GM21360 (cell line): ENCODE measurements around the gene FILIP1.

Experiments used
- ATAC-seq: cut with Tn5 transposase; IDR thresholded peaks from one replicate; pipeline ENCODE4 v1.9.1; 2021; ENCODE audit warnings: mild to moderate bottlenecking, moderate library complexity; ENCODE audit not compliant: unreplicated experiment

The FILIP1 gene

GRCh38 chr6:75278474-75279077 is 215.0 kb downstream of the FILIP1 start:
- no peak for ATAC-seq

DNA sequence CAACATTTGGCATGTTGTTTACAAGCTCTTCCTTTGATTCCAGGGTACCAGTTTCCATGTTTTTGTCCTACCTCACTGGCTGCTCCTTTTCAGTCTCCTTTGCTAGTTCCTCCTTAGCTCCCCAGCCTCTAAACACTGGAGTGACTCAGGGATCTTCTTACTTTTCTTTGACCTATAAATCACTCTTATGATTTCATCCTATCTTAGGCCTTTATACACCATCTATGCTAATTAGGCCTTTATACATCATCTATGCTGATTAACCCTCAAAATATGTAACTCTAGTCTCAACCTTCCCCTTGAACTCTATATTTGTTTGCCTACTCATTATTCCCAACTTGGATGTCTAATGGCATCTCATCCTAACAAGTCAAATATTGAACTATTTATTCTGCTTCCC is 218.5 kb downstream of the FILIP1 start:
- no peak for ATAC-seq

- ATAC-seq: no peak
These were observed 220.6 kb downstream of the FILIP1 start for GRCh38 chr6:75273009-75273408.

DNA sequence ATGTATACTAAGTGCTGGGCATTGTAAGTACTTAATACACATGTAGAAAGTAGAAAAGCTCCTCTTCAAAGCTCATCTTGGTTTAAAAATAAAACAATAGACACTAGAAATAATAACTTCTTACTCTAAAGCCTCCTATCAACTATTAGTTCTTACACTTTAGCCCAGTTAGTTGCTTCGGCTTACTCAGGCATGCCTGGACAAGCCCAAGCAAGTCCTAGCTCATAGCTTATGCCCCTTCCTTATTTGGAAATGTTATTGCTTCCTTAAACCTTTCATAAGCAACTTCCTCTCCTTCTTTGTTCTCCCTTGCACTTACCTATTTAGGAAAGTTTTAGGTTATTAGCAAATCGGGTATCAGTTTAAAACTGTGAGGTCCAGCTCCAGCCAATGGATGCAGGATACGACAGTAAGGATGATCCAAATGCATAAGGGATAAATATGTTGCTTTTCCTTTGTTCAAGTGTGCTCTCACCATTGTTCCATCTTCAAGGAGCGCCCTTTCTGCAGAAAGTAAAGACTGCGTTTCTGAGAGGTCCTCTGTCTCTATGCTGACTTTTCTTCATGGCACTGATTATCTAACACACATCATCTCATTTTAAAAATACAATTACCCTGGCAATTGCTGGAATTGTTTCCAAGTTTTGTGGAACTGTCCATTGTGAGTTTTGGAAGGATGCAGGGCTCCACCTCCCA is 221.3 kb downstream of the FILIP1 start:
- ATAC-seq: no peak

- ATAC-seq: no peak
These were observed 224.6 kb downstream of the FILIP1 start for GRCh38 chr6:75268988-75269354.

DNA sequence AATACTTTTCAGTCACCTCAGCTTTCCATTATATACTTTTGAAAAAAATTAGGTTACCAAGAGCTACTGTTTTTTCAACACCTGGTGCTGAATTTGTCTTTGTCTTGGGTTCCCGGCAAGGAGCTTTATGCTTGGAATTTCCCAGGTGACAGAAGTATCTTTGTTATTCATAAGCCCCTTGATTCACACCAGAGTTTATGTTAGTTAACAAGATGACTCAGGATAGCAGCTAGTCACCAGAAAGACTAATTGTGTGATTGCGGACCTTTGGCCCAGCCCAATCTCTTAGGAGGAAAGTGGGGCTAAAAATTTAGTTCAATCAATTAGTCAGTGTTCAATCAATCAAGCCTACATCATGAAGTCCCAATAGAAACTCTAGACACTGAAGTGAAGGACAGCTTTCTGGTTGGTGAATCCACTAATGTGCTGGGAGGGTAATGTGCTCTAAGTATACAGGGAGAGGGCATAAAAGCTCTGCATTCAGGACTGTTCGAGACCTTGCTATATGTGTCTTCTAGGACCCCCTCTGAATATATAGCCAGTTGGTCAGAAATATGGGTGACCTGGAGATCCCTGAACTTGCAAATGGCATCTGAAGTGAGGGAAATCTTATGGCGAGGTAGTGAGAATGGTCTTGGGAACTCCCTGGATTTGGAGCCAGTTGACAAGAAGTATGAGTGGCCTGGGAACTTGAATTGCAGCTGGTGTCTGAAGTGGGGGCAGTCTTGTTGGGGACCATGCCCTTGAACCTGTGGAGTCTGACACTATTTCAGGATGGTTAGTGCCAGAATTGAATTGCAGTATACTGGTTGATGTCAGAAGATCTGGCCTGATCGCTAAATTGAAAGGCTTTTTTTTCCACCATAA is 225.2 kb downstream of the FILIP1 start:
- ATAC-seq: no peak

DNA sequence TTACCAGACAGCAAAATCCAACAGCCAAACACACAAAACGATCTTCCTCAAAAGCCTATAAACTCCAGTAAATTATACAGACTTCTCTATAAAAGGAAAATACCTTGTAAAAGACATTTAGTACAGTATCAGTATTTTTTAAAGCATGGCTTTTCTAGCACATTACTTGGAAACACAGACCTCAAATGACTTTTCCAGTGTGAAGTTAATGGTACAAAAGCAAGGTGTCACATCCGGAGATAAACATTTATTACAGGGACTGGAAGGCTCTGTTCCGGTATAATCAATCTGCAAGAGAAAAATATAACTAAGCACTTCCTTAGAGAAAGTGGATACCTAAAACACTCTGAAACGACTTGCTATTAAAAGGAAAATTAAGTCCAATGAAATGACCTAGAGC is 226.1 kb downstream of the FILIP1 start:
- no peak for ATAC-seq

DNA sequence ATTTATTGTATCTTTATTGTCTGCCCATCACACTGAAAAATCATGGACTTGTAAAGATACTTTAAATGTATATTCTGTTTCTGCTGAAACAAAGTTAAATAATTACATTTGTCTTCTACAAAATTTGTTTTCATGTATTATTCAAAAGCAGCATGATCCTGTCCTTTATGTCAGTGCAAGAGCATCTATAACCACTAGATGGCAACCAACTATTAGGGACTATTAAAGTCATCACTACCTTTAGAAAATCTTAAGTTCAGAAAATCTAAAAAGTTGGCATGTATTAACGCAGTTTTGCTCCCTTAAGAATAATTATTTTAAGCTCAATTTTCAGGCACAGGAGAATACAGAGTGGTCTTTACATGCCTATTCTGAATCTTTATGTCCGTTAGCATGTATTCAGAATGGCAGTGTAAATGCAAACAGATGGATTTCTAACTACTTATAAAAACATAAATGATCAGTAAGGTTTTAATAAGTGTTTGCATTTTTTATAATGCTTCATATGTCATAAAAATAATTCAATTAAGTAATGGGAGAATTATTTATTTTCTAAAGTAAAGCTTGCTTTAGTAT is 226.8 kb downstream of the FILIP1 start:
- peak; percentile 75 for ATAC-seq

- ATAC-seq: no peak
These were observed 230.2 kb downstream of the FILIP1 start for GRCh38 chr6:75263401-75263750.

DNA sequence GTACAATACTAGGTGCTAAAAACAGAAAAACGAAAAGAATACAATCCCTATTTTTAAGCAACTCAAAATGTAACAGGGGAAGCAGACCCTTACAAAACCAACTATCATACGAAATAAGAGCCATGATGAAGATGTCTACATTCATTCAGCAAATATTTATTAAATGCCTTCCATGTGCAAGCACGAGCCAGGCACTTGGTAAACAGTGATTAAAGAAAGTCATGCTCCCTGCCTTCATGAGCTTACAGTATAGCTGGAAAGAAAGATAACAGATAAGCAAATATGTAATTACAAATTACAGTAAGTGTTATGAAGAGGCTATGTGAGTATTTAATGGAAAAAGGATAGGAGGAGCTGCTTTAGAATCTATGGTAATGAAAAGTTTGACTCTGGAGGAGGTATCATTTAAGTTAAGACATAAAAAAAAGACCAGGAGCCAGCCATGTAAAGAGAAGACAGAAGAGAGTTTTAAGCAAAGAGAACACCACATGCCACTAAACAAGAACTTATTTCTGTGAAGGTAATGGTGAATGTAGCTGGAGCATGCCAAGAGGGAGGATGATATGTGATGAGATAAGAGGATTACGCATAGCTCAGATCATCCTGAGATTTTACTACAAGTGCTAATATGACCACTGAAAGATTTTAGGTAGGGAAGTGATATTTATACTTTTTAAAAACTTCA is 230.7 kb downstream of the FILIP1 start:
- ATAC-seq: no peak

DNA sequence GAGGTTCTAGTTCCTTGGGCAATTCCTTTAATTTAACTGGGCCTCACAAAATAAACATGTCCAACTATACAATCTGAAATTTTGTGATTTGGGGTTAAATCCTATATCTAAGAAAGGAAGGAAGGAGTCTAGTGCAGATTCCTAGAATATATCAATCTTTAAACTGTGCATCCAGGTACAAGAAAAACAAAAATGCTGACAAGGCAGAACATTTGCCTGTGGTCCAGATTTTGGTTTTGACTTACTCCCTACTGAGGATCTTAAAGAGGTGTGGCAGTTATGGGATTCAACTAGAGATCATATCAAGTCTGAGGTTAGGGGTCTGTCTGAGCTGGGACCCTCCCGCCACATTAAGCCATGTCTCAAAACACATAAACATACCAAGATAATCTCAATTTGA is 232.3 kb downstream of the FILIP1 start:
- ATAC-seq: no peak

DNA sequence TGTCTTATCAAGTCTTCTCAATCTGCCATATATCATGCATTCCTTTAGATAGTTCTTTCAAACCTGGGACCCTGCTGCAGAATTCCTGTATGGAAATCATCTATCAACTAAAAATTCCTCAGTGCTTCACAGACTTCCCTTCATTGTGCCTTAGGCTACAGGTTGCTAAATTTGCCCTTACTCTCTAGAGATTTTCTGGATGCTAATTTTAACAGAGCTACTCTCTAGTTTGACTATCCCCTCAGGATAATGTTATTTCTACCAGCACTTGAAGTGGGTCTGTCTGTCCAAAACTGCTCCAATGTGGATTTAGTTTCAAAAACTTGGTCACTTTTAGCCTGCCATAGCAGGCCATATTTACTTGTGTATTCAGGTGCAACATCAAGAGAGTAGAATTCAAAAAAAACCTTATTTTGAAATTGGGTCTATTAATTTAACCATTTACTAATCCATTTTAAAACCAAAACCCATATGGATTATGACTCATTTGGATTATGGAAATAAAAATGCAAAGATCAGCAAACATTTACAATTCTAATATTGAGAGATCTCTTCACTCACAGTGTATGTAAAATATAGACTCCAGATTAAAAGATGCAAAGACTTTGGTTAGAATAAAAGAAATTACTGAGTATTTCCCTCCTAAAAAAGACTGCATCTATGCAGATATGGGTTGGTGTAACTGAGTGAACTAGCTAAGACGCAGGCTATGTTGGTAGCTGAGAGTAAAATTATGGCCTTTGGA is 236.1 kb downstream of the FILIP1 start:
- no peak for ATAC-seq

GRCh38 chr6:75250552-75250951 is 243.0 kb downstream of the FILIP1 start:
- no peak for ATAC-seq

DNA sequence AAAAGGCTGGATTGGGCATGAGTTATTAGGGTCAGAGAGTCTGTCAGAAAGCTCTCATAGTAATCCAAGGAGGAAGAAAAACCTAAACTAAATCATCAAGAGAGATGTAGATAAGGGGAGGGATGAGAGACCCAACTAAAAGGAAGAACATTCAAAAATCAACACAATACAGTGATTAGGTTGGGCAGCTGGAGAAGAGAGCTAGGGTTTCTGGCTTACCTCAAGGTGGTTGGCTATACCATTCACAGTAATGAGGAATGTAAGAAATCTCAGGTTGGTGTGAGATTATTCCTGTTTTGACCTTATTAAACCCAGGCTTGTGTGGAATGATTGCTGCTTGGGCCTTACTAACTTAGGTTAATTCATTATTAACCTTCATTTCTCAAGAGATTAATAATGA is 243.8 kb downstream of the FILIP1 start:
- ATAC-seq: no peak

GRCh38 chr6:75246386-75246785 is 247.2 kb downstream of the FILIP1 start:
- no peak for ATAC-seq

- ATAC-seq: peak; percentile 0
These were observed 249.5 kb downstream of the FILIP1 start for GRCh38 chr6:75244063-75244584.

DNA sequence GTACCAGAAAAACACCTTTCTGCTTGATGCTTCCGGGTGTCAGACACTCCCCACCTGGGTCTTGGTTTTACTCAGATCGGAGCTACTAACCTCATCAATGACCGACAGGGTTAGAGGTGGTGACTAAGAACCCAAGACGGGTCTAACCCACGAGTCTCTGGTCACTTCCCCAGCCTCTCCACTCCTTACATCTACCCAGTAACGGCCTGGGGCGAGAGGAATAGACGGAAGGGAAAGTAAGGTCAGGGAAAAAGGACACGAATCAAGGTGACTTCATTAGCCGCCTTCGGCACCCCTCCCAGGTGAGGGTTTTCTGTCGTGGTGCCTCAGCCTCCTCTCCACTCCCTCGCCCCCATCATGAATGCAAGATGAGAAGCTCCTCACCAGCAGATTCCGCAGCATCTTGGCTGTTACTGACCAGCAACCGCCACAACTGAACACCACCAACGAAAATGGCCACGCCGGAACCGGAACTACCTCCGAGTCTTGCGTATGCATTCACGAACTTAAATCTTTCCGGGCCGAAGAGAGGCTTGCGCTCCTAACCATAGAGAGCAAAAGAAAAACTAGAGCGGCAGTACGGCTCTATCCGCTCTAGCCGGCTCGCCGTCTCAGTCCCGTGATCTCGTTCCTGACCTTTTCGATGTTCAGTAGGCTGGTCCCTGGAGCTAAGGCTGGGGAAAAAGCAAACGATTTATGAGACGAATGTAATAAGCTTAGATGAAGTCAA is 250.1 kb downstream of the FILIP1 start, which contains the start of gene COX7A2:
TSS of gene COX7A2 (minus strand) at position 469 of the 730 bp plus-strand sequence. CDS start at position 402, 67 bp downstream.
- ATAC-seq: peak; percentile 97
